Measurements from ENCODE around the gene EPN2.

EPN2 gene

GRCh38 chr17:19254651-19255050 is 17.5 kb downstream of the EPN2 start:
- Histone ChIP-seq H3K9me3 (ENCODE audit: control insufficient read depth, low read length) (no peaks in the 10 kb centered on the region), H3K4me2 (ENCODE audit: low read length) (no peak overlapping the region), H3K27ac (no peak overlapping the region), H3K36me3 (ENCODE audit: control insufficient read depth, insufficient read depth, low read length) (no peaks in the 10 kb centered on the region), H2AFZ (no peak overlapping the region), H3K4me1 (peaks cover 24% of the 10 kb centered on the region), H3K9ac (no peak overlapping the region), H3K79me2 (peaks cover 82% of the 10 kb centered on the region), H3K4me3 (ENCODE audit: low read depth, low read length) (no peak overlapping the region), H3K27me3 (ENCODE audit: control insufficient read depth, insufficient read depth, low read length) (no peaks in the 10 kb centered on the region)
- TF ChIP-seq CTCF (IDR thresholded peaks at IDR 0.05), result no peak

GRCh38 chr17:19255279-19255678 is 18.1 kb downstream of the EPN2 start:
- Histone ChIP-seq H3K4me1 (peaks cover 18% of the 10 kb centered on the region), H3K9me3 (ENCODE audit: control insufficient read depth, low read length) (no peaks in the 10 kb centered on the region), H3K4me3 (ENCODE audit: low read depth, low read length) (no peak overlapping the region), H3K79me2 (peaks cover 82% of the 10 kb centered on the region), H3K4me2 (ENCODE audit: low read length) (no peak overlapping the region), H3K9ac (no peak overlapping the region), H3K27ac (no peak overlapping the region), H3K27me3 (ENCODE audit: control insufficient read depth, insufficient read depth, low read length) (no peaks in the 10 kb centered on the region), H2AFZ (no peak overlapping the region), H3K36me3 (ENCODE audit: control insufficient read depth, insufficient read depth, low read length) (no peaks in the 10 kb centered on the region)
- no peak for TF ChIP-seq CTCF (IDR thresholded peaks at IDR 0.05)

GRCh38 chr17:19258371-19258770 is 21.2 kb downstream of the EPN2 start:
- Histone ChIP-seq H3K9ac (no peak overlapping the region), H3K27ac (no peak overlapping the region), H3K4me2 (ENCODE audit: low read length) (no peak overlapping the region), H2AFZ (no peak overlapping the region), H3K9me3 (ENCODE audit: control insufficient read depth, low read length) (no peaks in the 10 kb centered on the region), H3K36me3 (ENCODE audit: control insufficient read depth, insufficient read depth, low read length) (no peaks in the 10 kb centered on the region), H3K4me3 (ENCODE audit: low read depth, low read length) (no peak overlapping the region), H3K79me2 (peaks cover 75% of the 10 kb centered on the region), H3K27me3 (ENCODE audit: control insufficient read depth, insufficient read depth, low read length) (no peaks in the 10 kb centered on the region), H3K4me1 (peaks cover 18% of the 10 kb centered on the region)
- TF ChIP-seq CTCF (IDR thresholded peaks at IDR 0.05), result no peak

GRCh38 chr17:19260958-19261357 is 23.8 kb downstream of the EPN2 start:
- Histone ChIP-seq H3K4me1 (peaks cover 22% of the 10 kb centered on the region), H3K27ac (no peak overlapping the region), H3K79me2 (peaks cover 78% of the 10 kb centered on the region), H3K4me2 (ENCODE audit: low read length) (no peak overlapping the region), H3K4me3 (ENCODE audit: low read depth, low read length) (no peak overlapping the region), H3K36me3 (ENCODE audit: control insufficient read depth, insufficient read depth, low read length) (no peaks in the 10 kb centered on the region), H3K9me3 (ENCODE audit: control insufficient read depth, low read length) (no peaks in the 10 kb centered on the region), H3K9ac (no peak overlapping the region), H2AFZ (no peak overlapping the region), H3K27me3 (ENCODE audit: control insufficient read depth, insufficient read depth, low read length) (no peaks in the 10 kb centered on the region)
- TF ChIP-seq CTCF (IDR thresholded peaks at IDR 0.05), result peak; percentile 23

GRCh38 chr17:19261426-19261825 is 24.3 kb downstream of the EPN2 start:
- H3K9me3 ChIP-seq (ENCODE audit: control insufficient read depth, low read length), result no peaks in the 10 kb centered on the region
- H3K27me3 ChIP-seq (ENCODE audit: control insufficient read depth, insufficient read depth, low read length), result no peaks in the 10 kb centered on the region
- peaks cover 22% of the 10 kb centered on the region for H3K4me1 ChIP-seq
- TF ChIP-seq CTCF (IDR thresholded peaks at IDR 0.05), result no peak
- H3K79me2 ChIP-seq, result peaks cover 74% of the 10 kb centered on the region
- peak overlapping the region; percentile 20 for H3K27ac ChIP-seq
- no peaks in the 10 kb centered on the region for H3K36me3 ChIP-seq (ENCODE audit: control insufficient read depth, insufficient read depth, low read length)
- no peak overlapping the region for H2AFZ ChIP-seq
- no peak overlapping the region for H3K4me2 ChIP-seq (ENCODE audit: low read length)
- H3K9ac ChIP-seq, result no peak overlapping the region
- H3K4me3 ChIP-seq (ENCODE audit: low read depth, low read length), result no peak overlapping the region

Measured in parathyroid adenoma (tissue), 2 donors.